GM12891 (cell line): ENCODE data around the gene GINM1.

Source experiments
- POLR2A ChIP-seq: IDR thresholded peaks from 2 replicates; pipeline ENCODE4 v1.6.1; 2011; ENCODE audit warnings: low read depth, low read length, control low read depth
- POLR2AphosphoS5 ChIP-seq: IDR thresholded peaks from 2 replicates; pipeline ENCODE4 v1.6.1; 2011; ENCODE audit warnings: low read depth, low read length, control low read depth
- SPI1 ChIP-seq: IDR thresholded peaks from 2 replicates; pipeline ENCODE4 v1.6.1; 2011; ENCODE audit warnings: low read depth, low read length, control low read depth
- TAF1 ChIP-seq: IDR thresholded peaks from 2 replicates; pipeline ENCODE4 v1.6.1; 2011; ENCODE audit warnings: low read depth, low read length, control low read depth

- TF ChIP-seq POLR2AphosphoS5 (no peak), POLR2A (no peak), SPI1 (no peak), TAF1 (no peak)
These were observed 20.0 kb downstream of the GINM1 start for GRCh38 chr6:149586149-149586548.
